ENCODE measurements around the gene SEL1L2.

DNA sequence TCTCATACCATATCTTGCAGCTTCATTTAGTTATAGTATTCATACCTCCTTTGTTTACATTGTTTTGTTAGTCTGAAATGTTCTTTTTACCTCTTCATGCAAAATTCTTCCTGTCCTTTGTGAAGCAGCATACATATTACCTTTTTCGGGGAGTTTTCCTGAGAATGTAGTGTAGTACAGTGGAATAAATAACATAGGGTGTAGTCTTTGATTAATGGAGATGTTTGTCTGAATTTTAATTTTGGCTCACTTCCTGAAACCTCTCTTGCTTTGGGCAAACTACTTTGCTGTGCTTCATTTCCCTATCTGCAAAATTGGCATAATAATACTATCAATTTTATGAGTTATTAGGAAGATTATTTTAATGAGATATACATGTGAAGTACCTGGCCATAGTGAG, 10.5 kb upstream of the SEL1L2 start:
- no peak for TF ChIP-seq CTBP1 (IDR thresholded peaks at IDR 0.05; ENCODE audit: borderline replicate concordance)
- TF ChIP-seq, protein P1, sequence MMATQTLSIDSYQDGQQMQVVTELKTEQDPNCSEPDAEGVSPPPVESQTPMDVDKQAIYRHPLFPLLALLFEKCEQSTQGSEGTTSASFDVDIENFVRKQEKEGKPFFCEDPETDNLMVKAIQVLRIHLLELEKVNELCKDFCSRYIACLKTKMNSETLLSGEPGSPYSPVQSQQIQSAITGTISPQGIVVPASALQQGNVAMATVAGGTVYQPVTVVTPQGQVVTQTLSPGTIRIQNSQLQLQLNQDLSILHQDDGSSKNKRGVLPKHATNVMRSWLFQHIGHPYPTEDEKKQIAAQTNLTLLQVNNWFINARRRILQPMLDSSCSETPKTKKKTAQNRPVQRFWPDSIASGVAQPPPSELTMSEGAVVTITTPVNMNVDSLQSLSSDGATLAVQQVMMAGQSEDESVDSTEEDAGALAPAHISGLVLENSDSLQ (IDR thresholded peaks at IDR 0.05): no peak
- TF ChIP-seq FOXM1 (IDR thresholded peaks at IDR 0.05; ENCODE audit: borderline replicate concordance): no peak
- TF ChIP-seq LEF1 (IDR thresholded peaks at IDR 0.05; ENCODE audit: borderline replicate concordance): no peak
- TF ChIP-seq BHLHE40 (IDR thresholded peaks at IDR 0.05; ENCODE audit: borderline replicate concordance): no peak
- TF ChIP-seq NFRKB (IDR thresholded peaks at IDR 0.05): no peak
- no peak for TF ChIP-seq HDGF (IDR thresholded peaks at IDR 0.05; ENCODE audit: borderline replicate concordance)
- TF ChIP-seq SUZ12 (IDR thresholded peaks at IDR 0.05): no peak
- no peak for TF ChIP-seq ELF4 (IDR thresholded peaks at IDR 0.05)
- TF ChIP-seq FOXA1 (IDR thresholded peaks at IDR 0.05): no peak
